GM12873 (cell line): ENCODE data around the gene TMEFF1.
A peak's percentile ranks its signal among the peaks of the same experiment; 100 is the strongest.

Experiments
- TF ChIP-seq, protein P1 (sequence below): IDR thresholded peaks from 2 replicates; pipeline ENCODE4 v1.5.1; 2012; ENCODE audit warnings: low read depth, mild to moderate bottlenecking, moderate library complexity, low read length, control low read depth; ENCODE audit not compliant: insufficient read depth; ENCODE audit errors: missing control alignments

The TMEFF1 gene

DNA sequence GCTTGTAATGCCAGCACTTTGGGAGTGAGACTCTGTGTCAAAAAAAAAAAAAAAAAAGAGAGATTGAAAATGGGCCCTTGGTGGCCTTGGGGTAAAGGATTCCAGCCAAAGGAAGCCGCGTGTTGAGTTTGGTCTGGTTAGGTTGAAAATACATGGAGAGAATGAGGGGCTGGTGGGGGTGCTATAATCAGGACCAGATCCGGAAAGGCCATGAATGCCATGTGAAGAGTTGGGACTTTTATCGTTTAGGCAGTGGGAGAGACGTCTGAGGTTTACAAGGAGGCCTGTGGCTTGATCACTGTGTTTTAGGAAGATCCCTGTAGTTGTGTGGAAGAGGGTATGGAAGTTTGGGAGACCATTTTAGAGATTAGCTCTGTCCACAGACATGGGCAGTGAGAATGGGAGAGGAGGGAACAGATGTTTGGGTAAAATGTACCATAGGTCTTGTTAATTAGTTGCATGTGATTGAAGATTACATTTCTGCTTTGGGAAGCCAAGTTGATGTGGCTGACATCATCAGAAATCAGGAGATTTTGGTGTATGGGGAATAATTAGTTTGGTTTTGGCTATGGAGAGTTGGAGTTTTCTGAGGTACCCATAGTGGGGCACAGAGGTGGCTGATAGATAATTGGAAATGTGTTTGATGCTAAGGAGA lies 42.5 kb upstream of the TMEFF1 start:
- TF ChIP-seq, protein P1, sequence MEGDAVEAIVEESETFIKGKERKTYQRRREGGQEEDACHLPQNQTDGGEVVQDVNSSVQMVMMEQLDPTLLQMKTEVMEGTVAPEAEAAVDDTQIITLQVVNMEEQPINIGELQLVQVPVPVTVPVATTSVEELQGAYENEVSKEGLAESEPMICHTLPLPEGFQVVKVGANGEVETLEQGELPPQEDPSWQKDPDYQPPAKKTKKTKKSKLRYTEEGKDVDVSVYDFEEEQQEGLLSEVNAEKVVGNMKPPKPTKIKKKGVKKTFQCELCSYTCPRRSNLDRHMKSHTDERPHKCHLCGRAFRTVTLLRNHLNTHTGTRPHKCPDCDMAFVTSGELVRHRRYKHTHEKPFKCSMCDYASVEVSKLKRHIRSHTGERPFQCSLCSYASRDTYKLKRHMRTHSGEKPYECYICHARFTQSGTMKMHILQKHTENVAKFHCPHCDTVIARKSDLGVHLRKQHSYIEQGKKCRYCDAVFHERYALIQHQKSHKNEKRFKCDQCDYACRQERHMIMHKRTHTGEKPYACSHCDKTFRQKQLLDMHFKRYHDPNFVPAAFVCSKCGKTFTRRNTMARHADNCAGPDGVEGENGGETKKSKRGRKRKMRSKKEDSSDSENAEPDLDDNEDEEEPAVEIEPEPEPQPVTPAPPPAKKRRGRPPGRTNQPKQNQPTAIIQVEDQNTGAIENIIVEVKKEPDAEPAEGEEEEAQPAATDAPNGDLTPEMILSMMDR = no peak

DNA sequence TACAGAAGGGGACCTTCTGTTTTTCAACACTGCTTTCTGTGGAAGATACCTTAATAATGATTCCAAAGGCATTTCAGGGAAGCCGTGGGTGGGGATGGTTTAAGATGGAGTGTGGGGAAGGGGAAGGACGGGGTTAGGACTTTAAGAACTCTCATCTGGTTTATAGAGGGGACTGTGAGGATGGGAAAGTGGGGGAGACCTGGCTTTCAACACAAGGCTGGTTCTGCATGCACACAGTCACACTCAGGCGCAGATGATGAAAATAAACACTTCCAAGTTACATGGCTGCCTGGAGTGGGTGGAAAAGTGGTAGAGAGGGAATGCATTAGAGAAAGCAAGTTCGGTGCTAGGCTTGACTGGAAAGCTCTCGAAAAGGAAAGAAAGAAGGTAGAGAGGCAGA lies 41.1 kb upstream of the TMEFF1 start:
- TF ChIP-seq, protein P1 = no peak

DNA sequence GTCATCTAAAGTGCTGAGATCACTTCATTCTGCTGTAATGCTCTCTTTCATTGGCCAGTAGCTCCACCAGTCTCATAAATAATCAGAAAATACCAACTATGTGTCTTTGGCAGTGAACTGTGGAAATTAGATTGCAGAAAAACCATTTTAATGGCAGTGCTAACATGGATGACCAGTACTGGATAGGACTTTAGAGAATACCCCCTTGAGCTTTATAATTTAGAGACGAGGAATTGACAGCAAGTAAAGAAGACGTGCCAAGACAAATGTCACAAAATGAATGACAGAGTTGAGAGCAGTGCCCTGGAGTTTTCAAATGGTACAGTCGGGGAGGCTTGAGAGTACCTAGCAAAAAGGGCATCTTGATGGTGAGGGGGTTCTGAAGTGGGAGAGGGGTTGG lies 40.2 kb upstream of the TMEFF1 start:
- TF ChIP-seq, protein P1 = no peak

DNA sequence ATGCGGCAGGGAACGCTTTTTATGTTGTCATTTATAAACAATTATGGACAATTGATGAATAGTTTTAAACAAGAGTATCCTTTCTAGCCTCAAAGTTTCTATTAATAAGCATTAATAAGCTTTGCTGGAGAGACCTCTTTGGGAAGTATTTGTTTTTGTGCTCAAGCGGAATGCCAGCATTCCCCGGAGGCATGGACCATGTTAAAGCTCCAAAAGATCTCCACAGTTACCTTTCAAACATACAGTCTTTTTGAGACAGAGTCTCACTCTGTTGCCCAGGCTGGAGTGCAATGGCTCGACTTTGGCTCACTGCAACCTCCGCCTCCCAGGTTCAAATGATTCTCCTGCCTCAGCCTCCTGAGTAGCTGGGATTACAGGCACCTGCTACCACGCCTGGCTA lies 36.4 kb upstream of the TMEFF1 start:
- TF ChIP-seq, protein P1 = no peak

DNA sequence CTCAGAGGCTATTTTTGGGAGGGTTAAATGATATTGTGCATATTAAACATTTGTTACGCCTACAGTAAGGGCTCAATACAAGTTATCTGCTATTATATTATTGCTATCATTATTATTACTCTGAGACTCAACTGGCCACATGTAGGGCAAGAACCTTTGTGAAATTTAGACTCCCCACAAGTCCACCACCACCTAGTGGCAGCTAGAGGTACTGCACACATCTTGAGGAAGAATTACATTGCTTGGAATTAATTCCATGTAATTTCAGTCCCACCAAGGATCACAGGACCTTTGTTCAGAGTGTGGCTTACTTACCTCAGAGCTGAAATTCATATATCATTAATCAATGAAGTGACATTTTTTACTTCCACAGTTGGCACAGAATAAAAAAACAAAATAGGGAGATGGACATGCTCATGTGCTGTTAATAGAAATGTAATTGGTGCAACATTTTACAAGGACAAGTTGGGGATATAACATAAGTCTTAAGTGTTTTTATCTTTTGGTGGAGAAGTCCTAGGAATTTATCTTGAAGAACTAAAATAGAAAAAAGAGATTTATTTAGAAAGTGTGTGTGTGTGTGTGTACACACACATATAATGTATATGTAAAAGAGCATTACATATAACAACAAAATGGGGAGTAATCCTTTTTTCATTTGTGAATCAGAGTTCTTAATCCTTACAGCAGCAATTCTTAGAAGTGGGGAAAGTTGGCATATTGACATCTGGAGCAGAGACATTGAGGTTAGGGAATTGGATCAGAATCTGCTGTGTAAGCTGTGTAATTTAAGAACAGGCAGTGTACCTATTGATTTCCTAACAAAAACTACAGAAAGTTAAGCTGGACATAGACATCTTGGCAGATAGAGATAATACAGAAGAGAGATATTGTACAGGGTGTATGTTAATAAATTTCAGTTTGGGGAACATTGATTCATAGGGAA lies 34.8 kb upstream of the TMEFF1 start:
- TF ChIP-seq, protein P1 = peak; percentile 87

DNA sequence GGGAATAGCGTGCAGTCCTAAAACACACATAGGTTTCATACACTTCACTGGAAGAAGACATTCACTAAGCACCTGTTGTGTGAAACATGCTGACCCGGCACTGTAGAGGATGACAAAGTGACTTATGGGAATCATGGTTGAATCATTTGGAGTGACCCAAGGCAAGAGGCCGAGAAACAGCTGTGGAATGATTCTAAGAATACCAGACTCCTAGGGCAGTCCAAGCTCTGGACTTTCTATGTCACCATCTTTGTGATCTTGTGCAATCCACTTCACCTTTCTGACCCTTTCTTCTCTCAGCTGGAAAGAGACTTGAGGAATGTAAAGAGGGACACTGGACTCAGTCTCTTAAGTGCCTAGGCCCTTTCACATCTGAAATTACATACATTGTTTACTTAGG lies 32.9 kb upstream of the TMEFF1 start:
- TF ChIP-seq, protein P1 = no peak

DNA sequence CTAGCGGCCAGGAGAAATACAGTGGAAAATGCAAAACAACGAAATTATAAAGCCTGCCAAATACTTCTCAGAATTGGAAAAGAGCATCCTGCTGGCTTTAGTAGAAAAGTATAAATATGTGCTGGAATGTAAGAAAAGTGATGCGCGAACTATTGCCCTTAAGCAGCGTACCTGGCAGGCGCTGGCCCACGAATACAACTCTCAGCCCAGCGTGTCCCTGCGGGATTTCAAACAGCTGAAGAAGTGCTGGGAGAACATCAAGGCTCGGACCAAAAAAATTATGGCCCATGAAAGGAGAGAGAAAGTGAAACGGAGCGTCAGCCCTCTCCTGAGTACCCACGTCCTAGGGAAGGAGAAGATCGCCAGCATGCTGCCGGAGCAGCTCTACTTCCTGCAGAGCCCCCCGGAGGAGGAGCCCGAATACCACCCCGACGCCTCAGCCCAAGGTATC lies 31.0 kb upstream of the TMEFF1 start:
- TF ChIP-seq, protein P1 = no peak
